LNCaP clone FGC (cell line): Measurements from ENCODE around the gene TRIM28.
A peak's percentile ranks its signal among the peaks of the same experiment; 100 is the strongest.
"Not testable (repeated sequence)": the region's sequence is repeated elsewhere in the genome, so short reads cannot be mapped to it uniquely, and the experiment has no call there.

Experiments
- DNase-seq: peaks from one replicate; pipeline ENCODE4 v3.0.0-alpha.2; 2011; ENCODE audit warnings: low read depth
- H3K4me3 ChIP-seq: 2 replicates; pipeline ENCODE4 v1.5.1; 2011; ENCODE audit warnings: mild to moderate bottlenecking, low read depth, low read length, control low read depth
- TF ChIP-seq, protein P1 (sequence below): IDR thresholded peaks from 2 replicates; pipeline ENCODE4 v1.5.1; 2012; ENCODE audit warnings: mild to moderate bottlenecking; ENCODE audit not compliant: control insufficient read depth, insufficient read depth; ENCODE audit errors: extremely low read depth

TRIM28 gene

DNA sequence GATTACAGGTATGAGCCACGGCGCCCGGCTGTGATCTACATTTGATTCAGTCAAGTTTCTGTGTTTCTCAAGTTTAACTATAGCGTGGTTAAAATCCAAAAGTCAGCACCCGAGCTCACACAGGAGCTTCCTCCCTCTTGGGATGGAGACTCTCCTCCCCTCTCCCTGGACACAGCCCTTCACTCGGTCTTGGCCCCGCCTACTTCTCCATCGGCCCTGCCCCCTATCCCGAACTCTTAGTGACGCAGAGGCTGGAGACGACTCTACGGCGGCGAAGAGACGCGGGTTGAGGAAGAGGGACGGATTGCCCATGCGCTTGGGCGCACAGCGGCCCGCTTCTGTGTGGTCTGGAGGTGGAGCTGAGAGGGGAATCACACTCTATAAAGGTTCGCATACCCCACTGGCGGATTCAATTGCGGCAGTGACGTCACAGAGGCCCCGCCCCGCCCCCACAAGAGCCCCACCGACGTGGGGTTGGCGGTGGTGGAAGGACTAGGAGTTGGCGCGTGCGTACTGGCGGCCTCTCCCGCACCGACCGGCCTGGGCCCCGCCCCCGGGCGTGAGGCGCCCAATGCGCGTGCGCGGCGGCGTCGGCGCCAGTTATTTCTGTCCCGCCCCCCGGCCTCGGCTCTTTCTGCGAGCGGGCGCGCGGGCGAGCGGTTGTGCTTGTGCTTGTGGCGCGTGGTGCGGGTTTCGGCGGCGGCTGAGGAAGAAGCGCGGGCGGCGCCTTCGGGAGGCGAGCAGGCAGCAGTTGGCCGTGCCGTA, at the start of gene TRIM28:
Gene TRIM28 (plus strand): TSS at position 239 of the 765 bp plus-strand sequence. CDS start 694 bp downstream, outside the sequence.
- peak; percentile 92 for DNase-seq

DNA sequence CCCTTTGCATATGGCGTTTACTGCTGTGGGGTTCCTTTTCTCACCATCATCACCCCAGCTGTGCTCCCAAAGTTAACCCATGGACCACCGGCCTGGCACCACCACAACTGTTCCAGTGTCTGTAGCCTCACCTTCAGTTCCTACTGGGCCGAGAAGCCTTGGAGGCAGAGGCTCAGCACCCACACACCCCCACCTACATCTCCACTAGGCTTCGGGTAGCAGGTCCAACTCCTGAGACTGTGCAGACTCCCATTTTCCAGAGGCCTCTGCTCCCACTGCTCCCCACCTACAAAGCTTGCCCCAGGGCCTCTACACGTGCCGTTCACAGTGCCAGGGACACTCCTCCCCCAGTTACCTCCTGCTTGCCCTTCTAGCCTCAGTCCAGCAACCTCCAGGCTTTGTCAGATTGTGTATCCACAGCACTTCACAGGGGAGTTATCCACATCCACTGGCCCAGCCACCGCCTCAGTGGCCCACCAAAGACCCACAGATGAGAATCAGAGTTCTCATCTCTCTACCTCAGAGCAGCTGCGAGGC, 46.2 kb upstream of the TRIM28 start:
- no peak for DNase-seq
- H3K4me3 ChIP-seq = peak overlapping the region; percentile 83
- TF ChIP-seq, protein P1, sequence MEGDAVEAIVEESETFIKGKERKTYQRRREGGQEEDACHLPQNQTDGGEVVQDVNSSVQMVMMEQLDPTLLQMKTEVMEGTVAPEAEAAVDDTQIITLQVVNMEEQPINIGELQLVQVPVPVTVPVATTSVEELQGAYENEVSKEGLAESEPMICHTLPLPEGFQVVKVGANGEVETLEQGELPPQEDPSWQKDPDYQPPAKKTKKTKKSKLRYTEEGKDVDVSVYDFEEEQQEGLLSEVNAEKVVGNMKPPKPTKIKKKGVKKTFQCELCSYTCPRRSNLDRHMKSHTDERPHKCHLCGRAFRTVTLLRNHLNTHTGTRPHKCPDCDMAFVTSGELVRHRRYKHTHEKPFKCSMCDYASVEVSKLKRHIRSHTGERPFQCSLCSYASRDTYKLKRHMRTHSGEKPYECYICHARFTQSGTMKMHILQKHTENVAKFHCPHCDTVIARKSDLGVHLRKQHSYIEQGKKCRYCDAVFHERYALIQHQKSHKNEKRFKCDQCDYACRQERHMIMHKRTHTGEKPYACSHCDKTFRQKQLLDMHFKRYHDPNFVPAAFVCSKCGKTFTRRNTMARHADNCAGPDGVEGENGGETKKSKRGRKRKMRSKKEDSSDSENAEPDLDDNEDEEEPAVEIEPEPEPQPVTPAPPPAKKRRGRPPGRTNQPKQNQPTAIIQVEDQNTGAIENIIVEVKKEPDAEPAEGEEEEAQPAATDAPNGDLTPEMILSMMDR = no peak

More for the DNA sequence above, at the start of gene TRIM28:
- TF ChIP-seq, protein P1 = no peak
- H3K4me3 ChIP-seq = peak within 1 kb of the TSS; percentile 94

DNA sequence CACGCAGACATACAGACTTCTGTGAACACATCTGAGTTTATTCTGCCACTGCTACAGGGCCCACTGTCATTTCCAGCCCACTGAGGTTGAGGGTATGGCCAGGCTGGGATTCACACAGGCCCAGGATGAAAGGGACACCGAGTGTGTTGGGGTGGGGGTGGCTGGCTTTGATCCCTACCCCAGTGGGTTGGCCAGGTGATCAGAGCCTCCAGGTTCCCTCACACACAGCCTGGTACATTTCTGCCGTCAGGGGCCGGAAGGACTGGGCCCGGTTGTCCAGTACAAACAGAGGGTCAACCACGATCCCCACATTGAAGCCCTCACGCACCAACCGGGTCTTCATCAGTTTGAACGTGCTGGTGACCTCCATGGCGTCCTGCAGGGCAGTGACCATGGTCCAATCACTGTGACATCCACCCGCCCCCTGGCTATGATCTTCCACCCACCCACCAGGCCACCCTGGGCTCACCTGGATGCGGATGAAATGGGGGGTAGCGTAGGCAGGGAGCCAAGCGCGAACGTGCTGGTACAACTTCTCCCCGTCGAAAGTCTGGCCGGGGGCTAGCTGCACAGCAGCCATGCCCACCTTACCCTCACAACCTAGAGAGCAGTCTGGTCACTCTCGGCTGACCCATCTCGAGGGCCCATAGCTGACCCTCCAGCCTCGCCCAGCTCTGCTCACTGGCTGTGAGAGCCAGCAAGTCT, 45.4 kb upstream of the TRIM28 start:
- TF ChIP-seq, protein P1 = no peak
- peak overlapping the region; percentile 83 for H3K4me3 ChIP-seq

DNA sequence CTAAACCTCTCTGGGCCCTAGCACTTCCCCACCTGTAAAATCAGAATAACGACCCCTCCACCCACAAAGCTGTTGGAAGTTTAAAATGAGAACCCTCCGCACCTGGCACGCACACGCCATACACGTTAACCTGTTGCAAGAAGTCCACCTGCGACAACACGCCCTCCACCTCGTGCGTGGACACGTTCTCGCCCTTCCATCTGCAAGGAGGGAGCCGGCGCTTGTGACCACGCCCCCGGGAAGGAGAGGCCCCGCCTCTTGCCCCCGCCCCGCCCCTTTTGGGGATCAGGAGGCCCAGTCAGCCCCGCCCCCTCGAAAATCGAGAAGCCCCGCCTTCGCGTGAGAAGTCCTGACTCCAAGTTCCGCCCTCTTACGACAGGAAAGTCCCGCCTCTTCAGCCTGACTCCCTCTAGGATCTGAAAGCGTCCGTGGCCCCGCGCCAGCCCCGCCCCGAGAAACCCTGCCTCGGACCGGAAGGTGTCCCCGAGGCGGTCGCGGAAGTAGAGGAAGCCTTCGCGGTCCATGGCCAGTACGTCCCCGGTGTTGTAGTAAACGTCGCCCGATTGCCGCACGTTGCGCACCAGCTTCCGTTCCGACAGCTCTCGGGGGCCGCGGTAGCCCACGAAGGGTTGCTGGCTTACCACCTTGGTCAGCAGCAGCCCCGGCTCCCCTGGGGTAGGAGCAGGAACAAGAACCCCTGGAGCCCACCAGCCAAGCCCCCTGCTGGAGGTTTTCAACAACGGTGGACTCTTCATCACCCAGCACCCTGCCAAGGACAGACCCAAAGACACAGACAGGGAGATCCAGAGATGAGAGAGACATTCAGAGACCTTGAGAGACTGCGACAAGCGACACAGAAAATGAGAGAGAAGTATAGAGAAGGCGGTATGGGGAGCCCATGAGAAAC, 44.6 kb upstream of the TRIM28 start:
- peak; percentile 98 for DNase-seq
- peak overlapping the region; percentile 83 for H3K4me3 ChIP-seq
- TF ChIP-seq, protein P1 = no peak

More for the DNA sequence above, 45.4 kb upstream of the TRIM28 start:
- DNase-seq = no peak

DNA sequence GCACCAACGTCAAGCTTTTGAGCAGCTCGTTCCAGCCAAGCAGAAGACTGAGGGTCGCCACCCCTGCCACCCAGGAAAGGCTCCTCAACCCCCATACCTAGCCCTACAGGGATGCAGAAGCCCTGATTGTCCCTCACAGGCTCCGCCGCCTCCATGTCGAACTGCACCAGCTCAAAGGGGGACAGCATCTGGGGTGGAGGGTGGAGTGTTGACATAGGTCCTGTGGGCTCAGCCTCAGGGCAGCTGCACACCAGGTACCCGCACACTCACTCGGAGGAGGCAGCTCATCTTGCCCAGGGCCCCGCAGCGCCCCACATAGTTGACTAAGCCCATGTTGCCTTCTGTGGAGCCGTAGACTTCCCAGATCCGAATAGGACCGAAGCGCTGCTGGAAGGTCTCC, 43.6 kb upstream of the TRIM28 start:
- TF ChIP-seq, protein P1 = no peak
- peak overlapping the region; percentile 69 for H3K4me3 ChIP-seq
- no peak for DNase-seq

DNA sequence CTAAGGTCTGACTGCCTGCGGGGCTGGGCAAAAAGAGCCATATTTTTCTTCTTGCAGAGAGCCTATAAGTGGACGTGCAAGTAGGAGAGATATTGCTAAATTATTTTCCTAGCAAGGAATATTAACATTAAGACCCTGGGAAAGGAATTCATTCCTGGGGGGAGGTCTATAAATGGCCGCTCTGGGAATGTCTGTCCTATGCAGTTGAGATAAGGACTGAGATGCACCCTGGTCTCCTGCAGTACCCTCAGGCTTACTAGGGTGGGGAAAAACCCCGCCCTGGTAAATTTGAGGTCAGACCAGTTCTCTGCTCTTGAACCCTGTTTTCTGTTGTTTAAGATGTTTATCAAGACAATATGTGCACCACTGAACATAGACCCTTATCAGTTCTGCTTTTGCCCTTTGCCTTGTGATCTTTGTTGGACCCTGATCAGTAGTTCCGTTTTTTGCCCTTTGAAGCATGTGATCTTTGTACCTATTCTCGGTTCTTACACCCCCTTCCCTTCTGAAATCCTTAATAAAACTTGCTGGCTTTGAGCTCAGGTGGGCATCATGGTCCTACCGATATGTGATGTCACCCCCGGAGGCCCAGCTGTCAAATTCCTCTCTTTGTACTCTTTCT, 36.2 kb upstream of the TRIM28 start:
- DNase-seq, H3K4me3 ChIP-seq: not testable (repeated sequence)
